GM12892 (cell line): ENCODE results near the gene HEMK1.

Experiments
- POLR2A ChIP-seq: IDR thresholded peaks from 2 replicates; pipeline ENCODE4 v1.6.1; 2011; ENCODE audit warnings: low read depth, low read length, control low read depth
- POLR2AphosphoS5 ChIP-seq: IDR thresholded peaks from 2 replicates; pipeline ENCODE4 v1.6.1; 2011; ENCODE audit warnings: low read depth, low read length, control low read depth

GRCh38 chr3:50574444-50574831, 5.1 kb downstream of the HEMK1 start:
- TF ChIP-seq POLR2A (no peak), POLR2AphosphoS5 (no peak)
